Stimulated activated naive CD8-positive, alpha-beta T cell treated with anti-CD3 and anti-CD28 coated beads, Interleukin-15, amount 100 ng/mL, for 72 hours (primary cell): ENCODE data around the gene RBFOX1.

Source experiments
- ATAC-seq: fragments of 150-1000 bp; cut with Tn5 transposase; 2 replicates; pipeline ENCODE4 v1.10.0; 2021; ENCODE audit warnings: mild to moderate bottlenecking, moderate library complexity
- DNase-seq, 2 donors: peaks; one replicate each; pipeline ENCODE4 v3.0.0; 2021 to 2022
- H3K27ac Mint-ChIP-seq, 2 donors: one replicate each; pipeline ENCODE4 v1.8.0; 2022; ENCODE audit warnings: mild to moderate bottlenecking in 2 of 2, mixed read lengths in 2 of 2, moderate library complexity in 2 of 2
- H3K27me3 Mint-ChIP-seq: one replicate; pipeline ENCODE4 v1.8.0; 2022; ENCODE audit warnings: mixed read lengths
- H3K4me1 Mint-ChIP-seq: one replicate; pipeline ENCODE4 v1.8.0; 2022; ENCODE audit warnings: mild to moderate bottlenecking, mixed read lengths
- H3K4me3 Mint-ChIP-seq, 2 donors: one replicate each; pipeline ENCODE4 v1.8.0; 2022; ENCODE audit warnings: mild to moderate bottlenecking in 2 of 2, mixed read lengths in 2 of 2, moderate library complexity in 1 of 2
- H3K9me3 Mint-ChIP-seq, 2 donors: one replicate each; pipeline ENCODE4 v1.8.0; 2022; ENCODE audit warnings: mixed read lengths in 2 of 2

The RBFOX1 gene

DNA sequence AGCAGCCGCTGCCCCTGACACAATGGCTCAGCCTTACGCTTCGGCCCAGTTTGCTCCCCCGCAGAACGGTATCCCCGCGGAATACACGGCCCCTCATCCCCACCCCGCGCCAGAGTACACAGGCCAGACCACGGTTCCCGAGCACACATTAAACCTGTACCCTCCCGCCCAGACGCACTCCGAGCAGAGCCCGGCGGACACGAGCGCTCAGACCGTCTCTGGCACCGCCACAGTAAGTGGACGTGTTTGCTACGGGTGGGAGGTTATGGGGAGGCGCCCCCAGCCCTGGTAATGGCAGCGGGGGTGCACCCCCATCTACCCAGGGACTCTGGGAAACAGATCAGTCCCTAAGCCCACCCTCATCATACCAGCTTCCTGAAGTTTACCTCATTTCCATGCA is 185.5 kb downstream of the RBFOX1 start:
- ATAC-seq = no peak
- Mint-ChIP-seq H3K9me3 (peaks cover 12 to 28% of the 10 kb centered on the region in 2 donors), H3K4me1 (no peaks in the 10 kb centered on the region), H3K4me3 (no peak overlapping the region), H3K27ac (no peak overlapping the region), H3K27me3 (no peaks in the 10 kb centered on the region)
- DNase-seq = no peak

DNA sequence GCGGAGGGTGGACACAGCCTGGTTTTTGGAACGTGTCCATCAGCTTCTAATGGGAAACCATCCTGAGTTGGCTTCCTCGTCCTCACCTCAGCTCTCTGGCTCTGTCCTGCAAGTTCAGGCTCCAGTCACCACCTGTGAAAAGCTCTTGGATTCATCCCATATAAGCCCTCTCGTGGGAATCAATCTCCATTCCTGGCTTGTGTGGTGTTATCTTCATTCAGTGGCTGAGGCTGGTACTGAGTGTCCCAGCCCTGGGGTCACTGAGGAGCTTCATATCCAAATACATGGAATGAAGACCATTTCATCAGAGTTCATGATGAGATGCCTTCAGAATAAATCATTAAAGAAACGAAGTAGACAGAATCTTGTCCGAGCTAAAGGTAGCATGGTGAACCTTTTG is 189.2 kb downstream of the RBFOX1 start:
- Mint-ChIP-seq H3K27ac (no peak overlapping the region), H3K9me3 (peaks cover 4 to 12% of the 10 kb centered on the region in 2 donors), H3K4me1 (no peaks in the 10 kb centered on the region), H3K4me3 (no peak overlapping the region), H3K27me3 (no peaks in the 10 kb centered on the region)
- ATAC-seq (no peak), DNase-seq (no peak)

DNA sequence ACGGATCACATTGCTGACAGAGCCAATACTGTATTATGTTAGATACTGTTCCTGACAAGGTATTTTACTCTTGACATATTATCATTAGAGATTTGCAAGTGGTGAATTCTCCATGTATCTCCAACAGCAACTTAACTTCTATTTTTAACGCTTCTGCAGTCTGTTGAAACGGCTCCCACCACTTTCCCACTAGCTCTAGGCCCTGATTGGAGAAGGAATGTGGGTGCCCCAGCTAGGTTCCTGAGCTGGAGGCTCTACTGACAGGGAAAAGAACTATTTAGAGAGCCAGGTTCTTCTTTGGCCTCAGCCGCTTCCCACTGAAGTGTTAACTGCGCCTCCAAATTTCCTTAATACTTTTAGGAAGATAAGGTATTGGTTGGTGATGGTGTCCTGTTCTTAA is 191.8 kb downstream of the RBFOX1 start:
- ATAC-seq = no peak
- no peak overlapping the region for H3K27ac Mint-ChIP-seq
- H3K9me3 Mint-ChIP-seq = peaks cover 4 to 12% of the 10 kb centered on the region in 2 donors
- H3K4me3 Mint-ChIP-seq = no peak overlapping the region
- H3K27me3 Mint-ChIP-seq = no peaks in the 10 kb centered on the region
- H3K4me1 Mint-ChIP-seq = no peaks in the 10 kb centered on the region
- DNase-seq = no peak

DNA sequence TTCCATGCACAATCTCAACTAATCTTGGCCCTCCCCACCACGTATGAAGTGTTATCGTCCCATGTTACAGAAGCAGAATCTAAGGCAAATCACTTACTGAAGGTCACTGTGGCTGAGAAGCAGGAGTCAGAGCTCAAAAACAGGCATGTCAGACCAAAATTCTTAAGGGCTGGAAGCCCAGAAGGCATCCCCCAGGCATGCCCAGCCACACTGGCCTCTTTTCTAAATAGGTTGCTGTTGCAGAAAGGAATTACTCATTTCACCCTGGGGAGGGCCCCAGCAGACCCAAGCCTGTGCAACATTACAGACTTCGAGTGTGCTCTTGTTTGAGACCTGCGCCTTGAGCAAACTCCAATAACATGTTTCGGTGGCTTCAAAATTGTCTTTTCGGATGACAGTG is 194.1 kb downstream of the RBFOX1 start:
- Mint-ChIP-seq H3K4me3 (no peak overlapping the region), H3K27me3 (no peaks in the 10 kb centered on the region), H3K4me1 (no peaks in the 10 kb centered on the region), H3K9me3 (peaks cover 0 to 4% of the 10 kb centered on the region in 2 donors), H3K27ac (no peak overlapping the region)
- ATAC-seq (no peak), DNase-seq (no peak)

DNA sequence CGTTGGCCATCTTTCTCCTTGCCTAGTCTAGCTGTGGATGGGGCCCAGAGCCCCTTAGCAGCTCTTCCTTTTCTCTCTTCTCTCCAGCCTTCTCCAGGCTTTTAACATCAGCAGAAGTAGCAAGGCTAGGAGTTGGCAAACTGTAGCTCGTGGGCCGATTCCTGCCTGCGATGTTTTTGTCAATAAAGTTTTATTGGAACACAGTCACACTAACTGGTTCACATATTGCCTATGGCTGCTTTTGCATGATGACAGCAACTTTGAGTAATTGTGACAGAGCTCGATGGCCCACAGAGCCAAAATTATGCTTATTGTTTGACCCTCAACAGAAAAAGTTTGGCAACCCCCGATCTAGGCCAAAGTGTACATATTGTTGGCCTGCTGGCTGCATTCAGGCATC is 199.9 kb downstream of the RBFOX1 start:
- Mint-ChIP-seq H3K4me1 (no peaks in the 10 kb centered on the region), H3K9me3 (peaks cover 4 to 10% of the 10 kb centered on the region in 2 donors), H3K27ac (no peak overlapping the region), H3K27me3 (no peaks in the 10 kb centered on the region), H3K4me3 (no peak overlapping the region)
- DNase-seq (no peak), ATAC-seq (no peak)

DNA sequence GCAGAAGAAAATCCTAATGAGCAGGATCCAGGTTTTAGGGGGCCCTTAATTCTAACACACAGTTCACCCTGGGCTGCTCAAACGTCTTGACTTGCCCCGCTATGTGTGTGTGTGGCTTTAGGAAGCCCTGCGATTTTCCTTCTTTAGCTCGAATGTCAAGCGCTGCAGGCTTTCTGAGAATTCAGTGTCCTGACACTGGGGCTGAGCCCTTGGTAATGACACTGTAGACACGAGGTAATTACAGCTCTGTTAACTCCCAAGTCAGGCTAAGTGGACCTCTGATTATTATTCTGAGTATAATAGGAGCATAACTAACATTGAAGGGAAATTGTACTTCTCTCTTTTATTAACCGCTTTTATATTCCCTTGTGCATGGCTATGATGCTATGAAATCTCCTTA is 202.1 kb downstream of the RBFOX1 start:
- Mint-ChIP-seq H3K4me1 (no peaks in the 10 kb centered on the region), H3K4me3 (no peak overlapping the region), H3K27ac (no peak overlapping the region), H3K9me3 (peaks cover 13 to 21% of the 10 kb centered on the region in 2 donors), H3K27me3 (no peaks in the 10 kb centered on the region)
- DNase-seq = no peak
- ATAC-seq = no peak

DNA sequence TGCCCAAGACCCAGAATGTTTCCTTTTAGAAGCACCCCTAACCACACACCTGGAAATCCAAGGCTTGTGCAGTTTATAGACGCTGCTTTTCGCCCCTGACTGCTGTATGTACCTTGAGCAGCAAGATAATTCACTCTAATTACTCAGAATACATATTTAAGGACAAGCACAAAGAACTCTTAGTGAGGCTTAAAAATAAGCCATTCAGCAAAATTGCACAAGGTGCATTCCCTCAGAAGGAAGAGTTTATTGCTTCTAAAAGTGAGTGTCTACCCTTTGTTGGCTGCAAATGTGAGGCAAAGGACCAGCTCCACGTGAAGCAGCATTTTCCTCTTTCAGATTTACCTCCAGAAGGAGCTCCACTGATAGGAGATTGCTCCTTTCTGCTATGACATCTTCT is 208.4 kb downstream of the RBFOX1 start:
- no peak for ATAC-seq
- H3K27ac Mint-ChIP-seq = no peak overlapping the region
- H3K9me3 Mint-ChIP-seq = peaks cover 20 to 37% of the 10 kb centered on the region in 2 donors
- H3K4me3 Mint-ChIP-seq = no peak overlapping the region
- H3K27me3 Mint-ChIP-seq = no peaks in the 10 kb centered on the region
- DNase-seq = no peak
- H3K4me1 Mint-ChIP-seq = no peaks in the 10 kb centered on the region

DNA sequence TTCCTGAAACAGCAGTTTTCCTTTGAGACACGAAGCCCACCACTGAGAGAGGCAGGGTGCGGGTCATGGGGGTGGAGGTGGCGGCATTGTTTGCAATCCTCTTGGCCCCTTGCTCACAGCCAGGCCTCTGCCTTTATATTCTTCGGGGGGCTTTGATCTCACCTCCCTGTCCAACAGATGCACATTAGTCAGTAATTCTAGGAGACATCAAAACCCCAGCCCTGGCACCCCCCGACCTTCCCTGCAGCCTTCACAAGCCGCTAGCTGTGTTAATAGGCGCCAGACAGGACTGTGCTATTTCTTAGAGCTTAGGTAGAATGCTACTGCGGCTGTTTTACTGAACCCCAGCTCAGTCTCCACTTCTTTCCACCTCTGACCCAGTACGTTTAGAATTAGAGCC is 212.6 kb downstream of the RBFOX1 start:
- no peaks in the 10 kb centered on the region for H3K27me3 Mint-ChIP-seq
- ATAC-seq = no peak
- no peak overlapping the region for H3K27ac Mint-ChIP-seq
- no peak overlapping the region for H3K4me3 Mint-ChIP-seq
- DNase-seq = no peak
- H3K9me3 Mint-ChIP-seq = peaks cover 17 to 29% of the 10 kb centered on the region in 2 donors
- no peaks in the 10 kb centered on the region for H3K4me1 Mint-ChIP-seq

DNA sequence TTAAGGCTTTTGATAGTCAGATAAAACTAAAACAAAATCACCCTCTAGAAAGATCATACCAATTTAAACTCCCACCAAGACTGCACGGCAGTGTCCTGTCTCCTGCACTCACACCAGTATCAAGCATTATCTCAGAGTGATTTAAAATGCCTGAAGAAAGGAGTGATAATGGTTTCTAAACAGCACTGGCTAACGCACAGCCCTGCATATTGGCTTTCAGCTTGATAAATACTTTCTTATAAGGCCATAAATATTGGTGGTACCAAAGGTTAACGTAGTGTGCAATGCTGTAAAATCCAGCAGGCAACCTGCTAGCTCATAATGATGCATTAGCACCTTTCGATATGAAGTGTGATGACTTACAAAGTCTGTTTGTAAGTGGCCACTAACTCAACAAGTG is 214.3 kb downstream of the RBFOX1 start:
- H3K9me3 Mint-ChIP-seq = peaks cover 15 to 32% of the 10 kb centered on the region in 2 donors
- DNase-seq = no peak
- no peaks in the 10 kb centered on the region for H3K4me1 Mint-ChIP-seq

DNA sequence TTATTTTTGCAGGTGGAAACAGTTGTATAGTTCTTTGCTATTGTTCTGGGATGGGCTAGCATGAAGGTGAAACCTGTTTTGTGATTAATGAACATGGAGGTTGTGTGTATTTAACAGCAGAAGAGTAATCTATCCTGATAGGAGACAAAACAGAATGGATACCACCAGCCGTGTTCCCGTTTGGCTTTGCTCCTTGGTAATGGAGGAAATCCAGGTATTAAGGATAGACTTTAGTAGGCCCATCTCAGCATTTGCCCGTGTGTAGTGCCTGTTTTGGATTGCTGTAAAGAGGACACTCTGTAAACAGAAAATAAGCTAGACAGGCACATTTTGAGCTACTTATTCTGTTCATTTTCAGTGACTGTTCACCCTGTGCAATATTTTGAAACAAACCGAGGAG is 215.1 kb downstream of the RBFOX1 start:
- H3K4me1 Mint-ChIP-seq = no peaks in the 10 kb centered on the region
- peaks cover 7 to 26% of the 10 kb centered on the region in 2 donors for H3K9me3 Mint-ChIP-seq
- ATAC-seq (no peak), DNase-seq (no peak)
- H3K27me3 Mint-ChIP-seq = no peaks in the 10 kb centered on the region
- no peak overlapping the region for H3K4me3 Mint-ChIP-seq
- no peak overlapping the region for H3K27ac Mint-ChIP-seq

More for the DNA sequence above, 214.3 kb downstream of the RBFOX1 start:
- Mint-ChIP-seq H3K27ac (no peak overlapping the region), H3K4me3 (no peak overlapping the region), H3K27me3 (no peaks in the 10 kb centered on the region)
- ATAC-seq = no peak

DNA sequence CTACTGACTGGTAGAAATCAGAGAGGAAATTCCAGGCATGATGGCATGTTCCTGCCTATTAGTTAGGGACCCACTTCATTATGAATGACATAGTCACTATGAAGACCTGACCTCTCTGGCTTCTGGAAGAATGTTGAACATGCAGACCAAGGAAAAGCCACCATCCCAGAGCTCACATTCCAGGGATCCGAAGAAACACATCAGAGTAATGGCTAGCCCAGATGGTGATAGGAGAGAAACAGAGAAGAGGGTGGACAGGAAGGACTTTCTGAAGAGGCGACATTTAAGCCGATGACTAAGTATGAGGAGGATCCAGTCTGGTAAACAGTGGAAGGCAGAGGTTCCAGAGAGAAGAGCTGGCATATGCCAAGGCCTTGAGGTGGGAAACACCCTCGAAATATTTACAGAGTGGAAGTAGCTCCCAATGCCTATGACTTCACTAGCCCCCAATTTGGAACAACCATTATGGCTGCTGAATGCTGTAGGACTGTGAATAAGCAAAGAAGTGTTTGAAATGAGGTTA is 216.2 kb downstream of the RBFOX1 start:
- DNase-seq = no peak
- Mint-ChIP-seq H3K9me3 (peaks cover 7 to 15% of the 10 kb centered on the region in 2 donors), H3K27me3 (no peaks in the 10 kb centered on the region), H3K4me3 (no peak overlapping the region), H3K27ac (no peak overlapping the region), H3K4me1 (no peaks in the 10 kb centered on the region)
- no peak for ATAC-seq

DNA sequence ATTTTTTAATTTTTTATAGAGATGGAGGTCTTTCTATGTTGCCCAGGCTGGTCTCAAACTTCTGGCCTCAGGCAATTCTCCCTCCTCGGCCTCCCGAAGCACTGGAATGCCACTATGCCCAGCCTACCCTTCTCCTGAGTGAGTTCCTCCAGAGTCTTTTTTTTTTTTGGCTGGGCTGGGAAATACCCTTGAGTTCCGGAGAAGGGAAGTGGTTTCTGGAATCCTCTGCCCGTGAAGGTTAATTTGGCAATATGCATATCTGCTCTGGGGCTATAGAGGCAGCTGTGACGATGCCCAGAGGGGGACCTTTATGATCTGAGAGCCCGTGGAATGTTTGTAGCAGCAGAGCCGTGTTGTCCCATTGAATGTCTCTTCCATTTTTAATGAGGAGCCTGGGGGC is 217.5 kb downstream of the RBFOX1 start:
- no peak overlapping the region for H3K4me3 Mint-ChIP-seq
- ATAC-seq (no peak), DNase-seq (no peak)
- no peaks in the 10 kb centered on the region for H3K4me1 Mint-ChIP-seq
- H3K27me3 Mint-ChIP-seq = no peaks in the 10 kb centered on the region
- no peak overlapping the region for H3K27ac Mint-ChIP-seq
- peaks cover 9 to 17% of the 10 kb centered on the region in 2 donors for H3K9me3 Mint-ChIP-seq

DNA sequence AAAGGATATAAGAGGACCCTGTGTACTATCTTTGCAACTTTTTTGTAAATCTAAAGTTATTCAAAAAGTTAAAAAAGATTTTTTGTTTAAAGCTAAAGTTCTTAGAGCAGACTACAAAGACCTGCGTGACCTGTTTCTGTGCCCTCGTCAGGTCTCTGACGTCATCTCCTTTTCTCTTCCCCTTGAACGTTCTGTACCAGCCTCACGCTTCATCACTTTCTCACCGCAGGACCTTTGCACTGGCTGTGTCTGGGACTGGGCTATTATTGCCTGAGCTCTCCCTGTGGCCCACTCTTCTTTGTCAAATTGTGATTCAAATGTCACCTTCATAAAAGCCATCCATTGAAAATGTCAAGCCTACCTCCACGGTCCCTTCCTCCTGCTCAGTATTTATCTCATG is 222.8 kb downstream of the RBFOX1 start:
- peaks cover 9 to 21% of the 10 kb centered on the region in 2 donors for H3K9me3 Mint-ChIP-seq
- no peak overlapping the region for H3K4me3 Mint-ChIP-seq
- no peaks in the 10 kb centered on the region for H3K4me1 Mint-ChIP-seq
- DNase-seq = no peak
- H3K27ac Mint-ChIP-seq = no peak overlapping the region
- ATAC-seq = no peak
- no peaks in the 10 kb centered on the region for H3K27me3 Mint-ChIP-seq

DNA sequence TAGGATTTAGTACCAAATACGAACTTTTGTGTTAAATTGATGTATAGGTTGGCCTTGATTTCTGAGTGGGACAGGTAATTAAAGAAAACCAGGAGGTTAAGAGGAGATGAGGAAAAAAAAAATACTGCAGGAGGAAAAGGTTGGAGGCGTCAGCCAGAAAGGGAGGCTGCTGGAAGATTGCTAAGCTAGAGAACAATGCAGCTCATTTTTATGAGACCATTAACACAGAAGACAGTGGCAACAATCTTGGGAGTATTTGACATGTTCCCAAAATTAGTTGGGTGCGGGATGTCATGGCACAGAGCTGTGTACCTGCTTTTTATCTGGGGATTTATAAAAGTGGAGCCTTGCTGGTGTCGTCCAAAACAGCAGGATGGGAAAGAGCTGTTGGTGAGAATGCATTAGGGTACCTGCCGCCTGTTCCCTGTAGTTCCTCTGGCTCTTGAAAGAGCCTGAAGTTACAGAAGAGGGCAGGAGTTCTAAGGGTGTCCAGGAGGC is 229.3 kb downstream of the RBFOX1 start:
- DNase-seq = no peak
- Mint-ChIP-seq H3K9me3 (peaks cover 6 to 17% of the 10 kb centered on the region in 2 donors), H3K27me3 (no peaks in the 10 kb centered on the region), H3K27ac (no peak overlapping the region), H3K4me3 (no peak overlapping the region), H3K4me1 (no peaks in the 10 kb centered on the region)
- ATAC-seq = no peak

DNA sequence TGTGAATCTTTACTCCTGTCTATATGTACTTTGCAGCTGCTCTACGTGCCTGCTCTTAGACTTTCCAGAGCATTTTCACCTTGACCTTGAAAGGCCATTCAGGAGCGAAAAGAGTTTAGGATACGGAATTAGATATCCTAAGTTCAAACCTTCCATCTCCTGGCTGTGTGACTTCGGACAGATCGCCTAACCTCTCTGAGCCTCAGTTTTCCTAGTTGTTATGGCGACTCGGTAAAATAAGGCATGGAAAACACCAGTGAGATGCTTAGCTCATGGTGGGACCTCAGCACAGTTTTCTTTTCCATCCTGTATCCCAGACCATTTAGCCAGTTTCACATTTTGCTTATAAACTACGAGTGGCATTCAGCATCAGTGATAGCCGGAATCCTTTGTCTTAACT is 233.7 kb downstream of the RBFOX1 start:
- H3K9me3 Mint-ChIP-seq = peaks cover 6 to 17% of the 10 kb centered on the region in 2 donors
- no peak overlapping the region for H3K27ac Mint-ChIP-seq
- no peaks in the 10 kb centered on the region for H3K27me3 Mint-ChIP-seq
- ATAC-seq (no peak), DNase-seq (no peak)
- H3K4me1 Mint-ChIP-seq = no peaks in the 10 kb centered on the region
- H3K4me3 Mint-ChIP-seq = no peak overlapping the region

DNA sequence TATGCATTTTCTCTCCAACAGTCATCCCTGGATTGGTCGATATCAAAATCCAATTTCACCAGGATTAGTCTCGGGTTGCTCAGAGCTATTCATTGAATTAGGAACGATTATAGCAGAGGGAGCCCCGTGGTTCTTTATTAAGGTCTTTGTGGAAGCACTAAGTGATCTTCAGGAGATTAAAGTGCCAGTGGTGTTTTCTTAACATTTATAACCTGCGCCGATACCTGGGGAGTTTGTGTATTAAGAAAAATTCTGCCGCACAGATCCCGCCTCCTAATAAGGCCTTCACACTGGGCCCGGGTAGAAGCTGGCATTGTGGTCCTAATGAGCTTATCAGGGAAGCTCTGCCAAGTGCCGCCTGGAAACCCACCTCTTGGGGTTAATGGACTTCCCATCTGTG is 238.7 kb downstream of the RBFOX1 start:
- Mint-ChIP-seq H3K27me3 (no peaks in the 10 kb centered on the region), H3K4me1 (no peaks in the 10 kb centered on the region), H3K4me3 (no peak overlapping the region), H3K27ac (no peak overlapping the region), H3K9me3 (peaks cover 6 to 8% of the 10 kb centered on the region in 2 donors)
- no peak for ATAC-seq
- no peak for DNase-seq

DNA sequence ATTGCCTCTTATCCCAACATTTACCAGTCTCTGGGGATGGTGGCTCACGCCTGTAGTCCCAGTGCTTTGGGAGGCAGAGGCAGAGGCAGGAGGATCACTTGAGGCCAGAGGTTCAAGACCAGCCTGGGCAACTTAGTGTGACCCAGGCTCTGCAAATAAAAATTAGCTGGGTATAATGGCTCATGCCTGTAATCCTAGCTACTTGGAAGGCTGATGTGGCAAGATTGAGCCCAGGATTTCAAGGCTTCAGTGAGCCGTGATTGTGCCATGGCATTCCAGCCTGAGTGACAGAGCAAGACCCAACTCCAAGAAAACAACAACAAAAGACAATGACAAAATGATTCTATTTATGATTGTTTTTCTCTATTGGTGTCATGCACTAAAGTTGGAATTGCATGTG is 244.9 kb downstream of the RBFOX1 start:
- ATAC-seq = no peak
- Mint-ChIP-seq H3K9me3 (peaks cover 12 to 15% of the 10 kb centered on the region in 2 donors), H3K27me3 (no peaks in the 10 kb centered on the region), H3K4me1 (no peaks in the 10 kb centered on the region), H3K27ac (no peak overlapping the region), H3K4me3 (no peak overlapping the region)
- DNase-seq = no peak
